Stimulated activated CD8-positive, alpha-beta memory T cell treated with anti-CD3 and anti-CD28 coated beads, Interleukin-15, amount 100 ng/mL, for 24 hours (primary cell): ENCODE measurements around the gene PELO.
"Not testable (repeated sequence)": the region's sequence is repeated elsewhere in the genome, so short reads cannot be mapped to it uniquely, and the experiment has no call there.

Experiments used
- DNase-seq: peaks from one replicate; pipeline ENCODE4 v3.0.0-alpha.2; 2020; ENCODE audit warnings: low read depth

Gene PELO

GRCh38 chr5:52787600-52788504 lies at the start of gene PELO, which contains the start of gene ITGA1:
Gene PELO (plus strand): TSS chr5:52787916. CDS start chr5:52800395, 12,479 bp downstream.
Gene ITGA1 (plus strand): TSS chr5:52787916. CDS start chr5:52788354, 438 bp downstream.
- DNase-seq: peak; percentile 20

GRCh38 chr5:52738095-52738506 lies 49.6 kb upstream of the PELO start:
- no peak for DNase-seq

- no peak for DNase-seq
Observed at GRCh38 chr5:52740007-52740406, 47.7 kb upstream of the PELO start.

- no peak for DNase-seq
Observed at GRCh38 chr5:52743012-52743411, 44.7 kb upstream of the PELO start.

- no peak for DNase-seq
Observed at GRCh38 chr5:52743529-52743928, 44.2 kb upstream of the PELO start.

- no peak for DNase-seq
Observed at GRCh38 chr5:52743970-52744369, 43.7 kb upstream of the PELO start.

GRCh38 chr5:52744867-52745458 lies 42.8 kb upstream of the PELO start:
- not testable (repeated sequence) for DNase-seq

GRCh38 chr5:52746539-52746938 lies 41.2 kb upstream of the PELO start:
- no peak for DNase-seq

GRCh38 chr5:52748590-52748989 lies 39.1 kb upstream of the PELO start:
- no peak for DNase-seq

- DNase-seq: no peak
Observed at GRCh38 chr5:52749666-52750065, 38.0 kb upstream of the PELO start.

- DNase-seq: no peak
Observed at GRCh38 chr5:52751137-52751536, 36.6 kb upstream of the PELO start.

- no peak for DNase-seq
Observed at GRCh38 chr5:52754051-52754450, 33.7 kb upstream of the PELO start.

- DNase-seq: no peak
Observed at GRCh38 chr5:52757527-52757926, 30.2 kb upstream of the PELO start.

GRCh38 chr5:52758014-52758413 lies 29.7 kb upstream of the PELO start:
- no peak for DNase-seq

GRCh38 chr5:52759331-52759730 lies 28.4 kb upstream of the PELO start:
- no peak for DNase-seq

- no peak for DNase-seq
Observed at GRCh38 chr5:52760695-52761366, 26.9 kb upstream of the PELO start.

- no peak for DNase-seq
Observed at GRCh38 chr5:52767217-52767743, 20.4 kb upstream of the PELO start.

- DNase-seq: no peak
Observed at GRCh38 chr5:52767766-52768480, 19.8 kb upstream of the PELO start.

- DNase-seq: no peak
Observed at GRCh38 chr5:52769061-52769460, 18.7 kb upstream of the PELO start.

GRCh38 chr5:52770287-52770939 lies 17.3 kb upstream of the PELO start:
- no peak for DNase-seq

- no peak for DNase-seq
Observed at GRCh38 chr5:52771343-52772039, 16.2 kb upstream of the PELO start.
